Adrenal gland (tissue), 12 donors: ENCODE results near the gene TMEM60. TPM values are rescaled to one million over a fixed set of nuclear protein-coding genes. Genes with fewer than 3 reads are reported as not detected.

Source experiments
- DNase-seq, 7 donors: peaks; one replicate each; pipeline ENCODE4 v3.0.0-alpha.2; 2019 to 2020
- H3K27ac ChIP-seq, 5 donors: fragments of 200-600 bp; sonication (generic) in 4 of 5; 1 replicate in 3 of 5; 2 replicates in 2 of 5; pipeline versions ENCODE4 v1.5.1 to v1.8.0; 2016 to 2020; ENCODE audit warnings: mild to moderate bottlenecking in 1 of 5
- H3K27me3 ChIP-seq: fragments of 200-600 bp; 2 replicates; pipeline ENCODE4 v1.8.0; 2021
- H3K36me3 ChIP-seq, 2 donors: fragments of 200-600 bp; replicated peaks in 1 of 2; 1 replicate in 1 of 2; 2 replicates in 1 of 2; pipeline versions ENCODE4 v1.5.1 to v1.8.0; 2018 to 2022
- H3K4me1 ChIP-seq, 2 donors: fragments of 200-600 bp; replicated peaks in 1 of 2; 1 replicate in 1 of 2; 2 replicates in 1 of 2; pipeline versions ENCODE4 v1.5.1 to v1.8.0; 2018 to 2021
- H3K4me3 ChIP-seq, 4 donors: fragments of 200-600 bp; sonication (generic) in 3 of 4; one replicate each; pipeline ENCODE4 v1.5.1; 2016 to 2018
- H3K9me3 ChIP-seq, 3 donors: fragments of 200-600 bp; sonication (generic) in 1 of 3; replicated peaks in 1 of 3; 1 replicate in 2 of 3; 2 replicates in 1 of 3; pipeline versions ENCODE4 v1.5.1 to v1.8.0; 2016 to 2021
- CTCF ChIP-seq, 6 experiments: fragments of 450-650 bp in 4 of 6; fragments of 200-600 bp in 2 of 6; sonication (generic) in 1 of 6; IDR thresholded peaks; 1 replicate in 5 of 6; 2 replicates in 1 of 6; pipeline versions ENCODE4 v1.5.1 to v1.8.0; 2016 to 2021; ENCODE audit warnings: antibody characterized with exemption in 6 of 6, mild to moderate bottlenecking in 2 of 6, moderate library complexity in 1 of 6
- POLR2A ChIP-seq, 2 donors: fragments of 450-650 bp; IDR thresholded peaks; one replicate each; pipeline ENCODE4 v1.6.1; 2017; ENCODE audit warnings: antibody characterized with exemption in 2 of 2, mild to moderate bottlenecking in 2 of 2, moderate library complexity in 1 of 2
- WGBS, 4 donors: extraction: QIAGEN DNeasy Blood & Tissue Kit in 2 of 4; methylation state at CpG; one replicate each; pipeline versions ENCODE4 v1.1.5 to v1.1.7; 2013 to 2017; 5-methylcytosine and 5-hydroxymethylcytosine counted together
- intact Hi-C, 2 donors: fragments of 100-400 bp; cut with DNase I; formaldehyde crosslinking; loops; one replicate each; pipeline versions ENCODE4 v1.14.1 to v1.15.0; 2022 to 2023
- polyA plus RNA-seq, 3 donors: library from polyadenylated mRNA; stranded (reverse); fragments of 200-250 nt in 2 of 3; fragments of 350-450 nt in 1 of 3; fragmentation: Illumina TruSeq in 1 of 3; extraction: RNeasy Lipid Tissue Mini Kit (QIAGEN cat#74804) in 1 of 3; gene quantifications; one replicate each; pipeline ENCODE4 v1.2.3, GENCODE V29; 2013 to 2014
- total RNA-seq, 9 donors: library from RNA; depleted of rRNA in 4 of 9; stranded (reverse); fragments of >200 nt in 4 of 9; fragments of 120-200 nt in 1 of 9; fragmentation: NEBNext Ultra II Directional in 1 of 9; extraction: Animal tissue kit (Norgen Biotek cat#: 25700) in 1 of 9; gene quantifications; one replicate each; pipeline versions ENCODE4 v1.1.0 to v1.2.4, GENCODE V29; 2013 to 2023
- donor health status: healthy with polysubstance abuse.
- donor health status: Bipolar disorder and iron deficiency.
- donor health status: DM: yes; HTN: yes; CAD: no.
- donor health status: DM: no; HTN: no; CAD: no.
- donor health status: DM: no; HTN: no; CAD: no.
- donor health status: DM: yes; HTN: yes; CAD: no.

Gene TMEM60
- total and polyA plus RNA-seq, 12 donors = 13.8 to 30.6 (median 21.0) TPM

- Histone ChIP-seq H3K27ac (no peak overlapping the region), H3K27me3 (no peaks in the 10 kb centered on the region), H3K9me3 (peaks cover 0 to 13% (median 7%) of the 10 kb centered on the region in 3 donors), H3K36me3 (no peaks in the 10 kb centered on the region), H3K4me1 (no peaks in the 10 kb centered on the region), H3K4me3 (no peak overlapping the region)
- no peak for DNase-seq
- intact Hi-C loops = no loop called here
- WGBS, 4 donors = 93 to 100% (median 96%) methylated on average over 2 of the region's 2 CpGs
- TF ChIP-seq CTCF (IDR thresholded peaks at IDR 0.05) (no peak), POLR2A (IDR thresholded peaks at IDR 0.05) (no peak)
Measured at GRCh38 chr7:77806425-77806824, 8.2 kb upstream of the TMEM60 start.

- WGBS, 4 donors = 60 to 66% (median 64%) methylated on average over 2 of the region's 2 CpGs
- TF ChIP-seq CTCF (IDR thresholded peaks at IDR 0.05) = no peak
- Histone ChIP-seq H3K27ac (no peak overlapping the region), H3K9me3 (peaks cover 0 to 13% (median 7%) of the 10 kb centered on the region in 3 donors), H3K4me3 (no peak overlapping the region), H3K36me3 (no peaks in the 10 kb centered on the region), H3K27me3 (no peaks in the 10 kb centered on the region), H3K4me1 (peaks cover 0 to 6% of the 10 kb centered on the region in 2 donors)
- no peak for DNase-seq
- intact Hi-C loops = no loop called here
Measured at GRCh38 chr7:77802557-77803405, 4.5 kb upstream of the TMEM60 start.

GRCh38 chr7:77800730-77801129, 2.5 kb upstream of the TMEM60 start:
- no peak overlapping the region for H3K27ac ChIP-seq
- no peaks in the 10 kb centered on the region for H3K36me3 ChIP-seq
- no peak for TF ChIP-seq POLR2A (IDR thresholded peaks at IDR 0.05)
- WGBS, 4 donors = 92 to 98% (median 94%) methylated on average over 2 of the region's 2 CpGs
- no peaks in the 10 kb centered on the region for H3K9me3 ChIP-seq
- no peaks in the 10 kb centered on the region for H3K27me3 ChIP-seq
- no peak overlapping the region for H3K4me3 ChIP-seq
- peaks cover 11 to 21% of the 10 kb centered on the region in 2 donors for H3K4me1 ChIP-seq
- no peak for DNase-seq
- intact Hi-C loops = no loop called here

- Histone ChIP-seq H3K4me3 (peak overlapping the region in 1 of 4 donors; percentile 74), H3K4me1 (peaks cover 11 to 21% of the 10 kb centered on the region in 2 donors), H3K36me3 (no peaks in the 10 kb centered on the region), H3K27ac (no peak overlapping the region), H3K27me3 (no peaks in the 10 kb centered on the region), H3K9me3 (no peaks in the 10 kb centered on the region)
- TF ChIP-seq CTCF (IDR thresholded peaks at IDR 0.05) = no peak
- no peak for TF ChIP-seq POLR2A (IDR thresholded peaks at IDR 0.05)
- DNase-seq = no peak
- 57 to 82% (median 65%) methylated on average over 4 of the region's 4 CpGs for WGBS, 4 donors
- intact Hi-C loops = no loop called here
Measured at GRCh38 chr7:77800158-77800557, 1.9 kb upstream of the TMEM60 start.
